Progenitor cell of endocrine pancreas (in vitro differentiated cells): ENCODE measurements around the gene ATXN1. TPM values are rescaled to one million over a fixed set of nuclear protein-coding genes. Genes with fewer than 3 reads are reported as not detected.
A peak's percentile ranks its signal among the peaks of the same experiment; 100 is the strongest.

Source experiments
- DNase-seq: peaks from one replicate; pipeline ENCODE4 v3.0.0; 2021; ENCODE audit warnings: low spot score; ENCODE audit not compliant: unreplicated experiment
- H3K27ac Mint-ChIP-seq: 2 replicates; pipeline ENCODE4 v1.8.0; 2021; ENCODE audit warnings: mild to moderate bottlenecking, moderate library complexity, mixed read lengths
- H3K27me3 Mint-ChIP-seq: 2 replicates; pipeline ENCODE4 v1.8.0; 2021; ENCODE audit warnings: mixed read lengths
- H3K36me3 Mint-ChIP-seq: 2 replicates; pipeline ENCODE4 v1.8.0; 2022; ENCODE audit warnings: mixed read lengths; ENCODE audit not compliant: insufficient read depth
- H3K4me1 Mint-ChIP-seq: 2 replicates; pipeline ENCODE4 v1.8.0; 2021; ENCODE audit warnings: low read depth, mixed read lengths
- H3K4me3 Mint-ChIP-seq: 2 replicates; pipeline ENCODE4 v1.8.0; 2021; ENCODE audit warnings: low read depth, mild to moderate bottlenecking, moderate library complexity, mixed read lengths
- H3K9me3 Mint-ChIP-seq: 2 replicates; pipeline ENCODE4 v1.8.0; 2021; ENCODE audit warnings: low read depth, mixed read lengths
- total RNA-seq: library from RNA; stranded (reverse); gene quantifications from 2 replicates; pipeline ENCODE4 v1.2.1, GENCODE V29; 2021
- TF ChIP-seq, protein P1 (sequence below): fragments of 200-600 bp; sonication (generic); IDR thresholded peaks from one replicate; pipeline ENCODE4 v1.5.0; 2021; ENCODE audit warnings: antibody characterized with exemption, mild to moderate bottlenecking; ENCODE audit not compliant: unreplicated experiment

ATXN1 gene
- total RNA-seq, 1 donor from 2014 or later, result 35.8 TPM

DNA sequence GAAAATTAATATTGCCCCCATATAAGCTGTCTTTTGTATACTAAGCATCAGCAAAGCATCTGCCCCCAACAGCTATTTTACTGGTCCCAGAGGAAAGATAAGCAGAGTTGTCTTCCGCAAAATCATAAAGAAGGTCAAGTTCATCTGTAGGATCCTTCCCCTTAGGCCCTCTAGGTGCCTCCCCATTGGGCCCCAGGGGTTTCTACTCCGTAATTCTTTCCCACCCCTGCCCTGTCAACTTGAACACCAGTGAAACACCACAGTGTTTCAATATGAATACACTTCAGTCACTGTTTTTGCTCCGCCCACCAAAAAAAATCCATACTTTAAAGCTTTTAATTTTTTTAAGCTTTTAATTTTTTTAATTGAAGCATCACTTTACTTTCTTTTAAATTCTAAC lies 159.2 kb downstream of the ATXN1 start:
- H3K27ac Mint-ChIP-seq, result peak overlapping the region; percentile 49
- TF ChIP-seq, protein P1, sequence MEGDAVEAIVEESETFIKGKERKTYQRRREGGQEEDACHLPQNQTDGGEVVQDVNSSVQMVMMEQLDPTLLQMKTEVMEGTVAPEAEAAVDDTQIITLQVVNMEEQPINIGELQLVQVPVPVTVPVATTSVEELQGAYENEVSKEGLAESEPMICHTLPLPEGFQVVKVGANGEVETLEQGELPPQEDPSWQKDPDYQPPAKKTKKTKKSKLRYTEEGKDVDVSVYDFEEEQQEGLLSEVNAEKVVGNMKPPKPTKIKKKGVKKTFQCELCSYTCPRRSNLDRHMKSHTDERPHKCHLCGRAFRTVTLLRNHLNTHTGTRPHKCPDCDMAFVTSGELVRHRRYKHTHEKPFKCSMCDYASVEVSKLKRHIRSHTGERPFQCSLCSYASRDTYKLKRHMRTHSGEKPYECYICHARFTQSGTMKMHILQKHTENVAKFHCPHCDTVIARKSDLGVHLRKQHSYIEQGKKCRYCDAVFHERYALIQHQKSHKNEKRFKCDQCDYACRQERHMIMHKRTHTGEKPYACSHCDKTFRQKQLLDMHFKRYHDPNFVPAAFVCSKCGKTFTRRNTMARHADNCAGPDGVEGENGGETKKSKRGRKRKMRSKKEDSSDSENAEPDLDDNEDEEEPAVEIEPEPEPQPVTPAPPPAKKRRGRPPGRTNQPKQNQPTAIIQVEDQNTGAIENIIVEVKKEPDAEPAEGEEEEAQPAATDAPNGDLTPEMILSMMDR, result no peak
- DNase-seq, result no peak
- H3K9me3 Mint-ChIP-seq, result no peaks in the 10 kb centered on the region
- no peaks in the 10 kb centered on the region for H3K27me3 Mint-ChIP-seq
- H3K4me3 Mint-ChIP-seq, result no peak overlapping the region
- peaks cover 5% of the 10 kb centered on the region for H3K4me1 Mint-ChIP-seq
- H3K36me3 Mint-ChIP-seq, result peaks cover 11% of the 10 kb centered on the region

DNA sequence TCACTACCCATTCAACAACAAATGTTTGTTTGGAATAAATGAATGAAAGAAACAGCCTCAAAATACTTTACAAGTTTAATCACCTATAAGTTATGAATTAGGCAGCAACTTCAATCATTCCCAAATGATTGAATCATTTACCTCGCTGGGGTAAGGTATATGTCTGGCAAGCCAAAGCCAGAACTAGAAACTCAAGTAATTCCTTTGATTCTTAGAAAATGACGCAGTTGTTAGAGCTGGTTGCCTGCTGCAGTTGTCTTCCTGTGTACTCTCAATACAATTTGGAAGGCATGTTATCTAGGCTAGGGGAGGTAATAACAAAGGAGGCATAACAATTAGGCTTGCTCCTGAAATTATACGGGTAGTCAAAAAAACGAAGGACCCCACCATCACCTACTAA lies 160.6 kb downstream of the ATXN1 start:
- Mint-ChIP-seq H3K27ac (no peak overlapping the region), H3K27me3 (no peaks in the 10 kb centered on the region), H3K4me3 (no peak overlapping the region), H3K4me1 (peaks cover 7% of the 10 kb centered on the region), H3K36me3 (peaks cover 11% of the 10 kb centered on the region), H3K9me3 (no peaks in the 10 kb centered on the region)
- TF ChIP-seq, protein P1, result no peak
- no peak for DNase-seq

DNA sequence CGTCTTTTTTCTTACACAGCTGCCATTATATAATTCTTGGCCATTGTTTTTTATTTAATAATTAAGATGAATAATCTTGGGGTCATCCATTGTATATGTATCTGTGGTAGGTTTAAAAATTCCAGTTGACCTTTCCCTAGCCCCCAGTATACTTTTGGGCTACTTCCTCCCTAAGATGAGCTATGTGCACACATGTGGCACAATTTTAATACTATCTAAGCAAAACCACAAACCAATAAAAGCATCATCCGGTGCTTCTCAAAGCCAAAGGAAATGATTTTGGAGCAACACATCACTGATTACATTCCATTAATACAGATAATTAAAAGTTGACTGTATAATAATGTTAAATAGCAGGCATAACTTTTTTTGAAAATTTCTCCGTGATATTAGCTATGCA lies 161.2 kb downstream of the ATXN1 start:
- DNase-seq, result no peak
- no peak overlapping the region for H3K27ac Mint-ChIP-seq
- no peaks in the 10 kb centered on the region for H3K9me3 Mint-ChIP-seq
- peaks cover 10% of the 10 kb centered on the region for H3K4me1 Mint-ChIP-seq
- TF ChIP-seq, protein P1, result no peak
- no peak overlapping the region for H3K4me3 Mint-ChIP-seq
- peaks cover 11% of the 10 kb centered on the region for H3K36me3 Mint-ChIP-seq
- H3K27me3 Mint-ChIP-seq, result no peaks in the 10 kb centered on the region

DNA sequence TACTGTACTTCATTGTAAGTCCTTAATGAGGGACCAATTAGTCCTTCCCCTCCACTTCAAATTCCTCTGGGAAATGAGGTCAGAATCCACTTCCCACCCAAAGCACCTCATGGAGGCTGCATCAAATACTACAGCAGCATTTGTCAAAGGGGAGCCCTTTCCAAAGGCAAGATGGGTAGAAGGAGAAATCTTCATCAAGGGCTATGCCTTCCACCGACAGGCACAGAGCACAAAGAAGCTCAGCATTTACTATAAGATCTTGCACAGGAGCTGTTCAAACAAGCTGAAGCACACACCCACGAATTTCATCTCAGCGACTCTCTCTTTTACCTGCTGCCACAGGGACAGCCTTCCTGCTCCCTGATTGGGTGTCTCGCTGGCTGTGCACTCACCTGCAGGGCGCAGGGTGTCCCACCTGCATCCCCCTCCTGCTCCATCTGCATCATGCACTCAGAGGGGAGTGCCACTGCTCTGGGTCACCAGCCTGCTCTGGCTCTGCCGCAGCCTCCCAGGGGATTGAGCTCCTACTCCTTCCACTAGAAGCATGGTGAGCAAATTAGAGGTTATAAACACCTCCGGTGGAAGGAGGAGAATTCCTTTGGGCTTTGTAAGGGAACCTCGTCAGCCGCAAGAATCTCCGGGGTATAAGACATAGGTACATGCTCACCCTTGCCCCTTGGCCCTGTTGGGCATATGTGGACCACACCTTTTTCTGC lies 164.5 kb downstream of the ATXN1 start:
- no peak overlapping the region for H3K4me3 Mint-ChIP-seq
- no peaks in the 10 kb centered on the region for H3K27me3 Mint-ChIP-seq
- peaks cover 3% of the 10 kb centered on the region for H3K9me3 Mint-ChIP-seq
- H3K27ac Mint-ChIP-seq, result peak overlapping the region; percentile 2
- peaks cover 7% of the 10 kb centered on the region for H3K36me3 Mint-ChIP-seq
- DNase-seq, result no peak
- TF ChIP-seq, protein P1, result no peak
- peaks cover 9% of the 10 kb centered on the region for H3K4me1 Mint-ChIP-seq

DNA sequence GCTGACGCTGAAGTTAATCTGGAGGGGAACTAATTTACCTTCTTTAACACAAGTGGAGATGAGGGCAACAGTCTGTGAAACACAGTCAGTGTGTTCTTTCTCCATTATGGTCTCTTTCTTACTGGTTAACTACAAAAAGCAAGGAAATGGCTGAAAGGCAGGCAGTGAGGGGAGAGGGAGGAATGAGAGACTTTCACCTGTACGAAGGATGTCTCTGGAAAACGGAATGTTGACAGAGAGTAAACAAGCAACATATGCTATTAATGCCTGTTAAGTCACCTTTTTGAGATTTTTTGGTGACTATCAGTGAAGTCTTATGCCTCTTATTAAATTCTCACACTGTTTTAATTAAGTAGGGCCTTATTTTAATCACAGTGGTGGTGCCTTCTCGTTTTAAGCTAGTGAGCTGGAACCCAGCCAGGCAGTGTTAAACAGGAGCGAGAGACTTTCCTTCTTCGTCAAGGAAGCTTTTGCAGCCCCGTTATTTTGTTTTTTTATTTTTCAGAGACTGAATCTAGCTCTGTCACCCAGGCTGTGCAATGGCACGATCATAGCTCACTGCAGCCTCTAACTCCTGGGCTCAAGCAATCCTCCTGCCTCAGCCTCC lies 165.6 kb downstream of the ATXN1 start:
- TF ChIP-seq, protein P1, result no peak
- H3K4me3 Mint-ChIP-seq, result no peak overlapping the region
- H3K27me3 Mint-ChIP-seq, result no peaks in the 10 kb centered on the region
- H3K27ac Mint-ChIP-seq, result no peak overlapping the region
- peaks cover 3% of the 10 kb centered on the region for H3K9me3 Mint-ChIP-seq
- H3K36me3 Mint-ChIP-seq, result peaks cover 4% of the 10 kb centered on the region
- H3K4me1 Mint-ChIP-seq, result peaks cover 9% of the 10 kb centered on the region
- DNase-seq, result no peak
